Endometrial microvascular endothelial cells (primary cell): ENCODE results near the gene HPSE2. TPM values are rescaled to one million over a fixed set of nuclear protein-coding genes. Genes with fewer than 3 reads are reported as not detected.
"Not testable (repeated sequence)": the region's sequence is repeated elsewhere in the genome, so short reads cannot be mapped to it uniquely, and the experiment has no call there.

Experiments used
- in situ Hi-C: cut with HindIII; loops from 2 replicates; pipeline ENCODE4 v1.10.0; 2017; ENCODE audit warnings: low sequenced_read_pairs, low pct_unique_long_range_greater_than_20kb; ENCODE audit errors: inconsistent ontology term
- total RNA-seq: library from RNA; depleted of rRNA; stranded (reverse); fragments of >200 nt; gene quantifications from one replicate; pipeline ENCODE4 v1.2.3, GENCODE V29; 2015; ENCODE audit errors: inconsistent ontology term

HPSE2 gene
- total RNA-seq, 1 donor from 2014 or later, result not detected

GRCh38 chr10:99042051-99042771 lies 193.4 kb downstream of the HPSE2 start:
- in situ Hi-C loops, result no loop called here

- in situ Hi-C loops, result no loop called here
Measured at GRCh38 chr10:99041468-99041867, 194.2 kb downstream of the HPSE2 start.

- in situ Hi-C loops, result no loop called here
Measured at GRCh38 chr10:99013885-99014284, 221.8 kb downstream of the HPSE2 start.

GRCh38 chr10:99010286-99010685 lies 225.4 kb downstream of the HPSE2 start:
- in situ Hi-C loops, result no loop called here

GRCh38 chr10:99008054-99008453 lies 227.6 kb downstream of the HPSE2 start:
- in situ Hi-C loops, result no loop called here

- in situ Hi-C loops, result no loop called here
Measured at GRCh38 chr10:99007457-99007856, 228.2 kb downstream of the HPSE2 start.

GRCh38 chr10:99005254-99005653 lies 230.4 kb downstream of the HPSE2 start:
- in situ Hi-C loops, result no loop called here

GRCh38 chr10:99004738-99005137 lies 230.9 kb downstream of the HPSE2 start:
- in situ Hi-C loops, result no loop called here

- in situ Hi-C loops, result no loop called here
Measured at GRCh38 chr10:99002392-99002791, 233.3 kb downstream of the HPSE2 start.

- in situ Hi-C loops, result no loop called here
Measured at GRCh38 chr10:98997596-98997995, 238.1 kb downstream of the HPSE2 start.

- in situ Hi-C loops, result no loop called here
Measured at GRCh38 chr10:98994030-98994429, 241.6 kb downstream of the HPSE2 start.

- in situ Hi-C loops, result not testable (repeated sequence)
Measured at GRCh38 chr10:98983751-98984150, 251.9 kb downstream of the HPSE2 start.

GRCh38 chr10:98980353-98980752 lies 255.3 kb downstream of the HPSE2 start:
- in situ Hi-C loops, result no loop called here

- in situ Hi-C loops, result no loop called here
Measured at GRCh38 chr10:98971464-98971863, 264.2 kb downstream of the HPSE2 start.

GRCh38 chr10:98967601-98968000 lies 268.1 kb downstream of the HPSE2 start:
- in situ Hi-C loops, result no loop called here

- in situ Hi-C loops, result no loop called here
Measured at GRCh38 chr10:98963608-98964007, 272.0 kb downstream of the HPSE2 start.

- in situ Hi-C loops, result no loop called here
Measured at GRCh38 chr10:98959379-98959778, 276.3 kb downstream of the HPSE2 start.

- in situ Hi-C loops, result no loop called here
Measured at GRCh38 chr10:98957801-98958200, 277.9 kb downstream of the HPSE2 start.

- in situ Hi-C loops, result no loop called here
Measured at GRCh38 chr10:98956576-98957260, 278.9 kb downstream of the HPSE2 start.

GRCh38 chr10:98953251-98953650 lies 282.4 kb downstream of the HPSE2 start:
- in situ Hi-C loops, result no loop called here
